Caco-2 (cell line): Measurements from ENCODE around the gene PPID. TPM values are rescaled to one million over a fixed set of nuclear protein-coding genes. Genes with fewer than 3 reads are reported as not detected.
"Not testable (repeated sequence)": the region's sequence is repeated elsewhere in the genome, so short reads cannot be mapped to it uniquely, and the experiment has no call there.

ENCODE experiments used
- BruUV-seq: library from RNA; stranded (reverse); fragments of 400-500 nt; replicated peaks from 2 replicates; lab custom pipeline; 2021; lab: Mats Ljungman, UMichigan
- CTCF ChIA-PET: fragments of 300-600 bp; sonication (Branson Sonifier 250); formaldehyde crosslinking; loops from one replicate; lab custom pipeline; 2022; ENCODE audit warnings: antibody characterized with exemption; lab: Charles Lee
- POLR2A ChIA-PET: fragments of 300-600 bp; sonication (Branson Sonifier 250); formaldehyde crosslinking; loops from one replicate; lab custom pipeline; 2022; ENCODE audit warnings: antibody characterized with exemption; lab: Charles Lee
- DNase-seq, 2 experiments: peaks; one replicate each; pipeline versions ENCODE4 v3.0.0 to v3.0.0-alpha.2; 2020 to 2022
- H3K27me3 ChIP-seq: replicated peaks from 2 replicates; pipeline ENCODE4 v1.6.0; 2011; ENCODE audit warnings: low read length; ENCODE audit not compliant: control insufficient read depth, insufficient read depth
- H3K36me3 ChIP-seq: 2 replicates; pipeline ENCODE4 v1.5.1; 2011; ENCODE audit warnings: low read length; ENCODE audit not compliant: control insufficient read depth, insufficient read depth
- H3K4me1 ChIP-seq: fragments of 250-450 bp; sonication (Bioruptor Pico); 2 replicates; pipeline ENCODE4 v1.5.1; 2020; ENCODE audit warnings: mild to moderate bottlenecking
- H3K4me3 ChIP-seq: 2 replicates; pipeline ENCODE4 v1.5.1; 2011; ENCODE audit warnings: low read depth, mild to moderate bottlenecking, control low read depth, low read length
- H3K9me3 ChIP-seq: fragments of 250-450 bp; sonication (Bioruptor Pico); 2 replicates; pipeline ENCODE4 v1.5.1; 2020; ENCODE audit warnings: mild to moderate bottlenecking, moderate library complexity
- H3K27ac Mint-ChIP-seq: one replicate; pipeline ENCODE4 v1.8.0; 2022; ENCODE audit warnings: mixed read lengths; ENCODE audit not compliant: unreplicated experiment
- H3K27me3 Mint-ChIP-seq: one replicate; pipeline ENCODE4 v1.8.0; 2022; ENCODE audit warnings: mixed read lengths; ENCODE audit not compliant: insufficient read depth, unreplicated experiment
- H3K36me3 Mint-ChIP-seq: one replicate; pipeline ENCODE4 v1.8.0; 2022; ENCODE audit warnings: mild to moderate bottlenecking, mixed read lengths; ENCODE audit not compliant: insufficient read depth, unreplicated experiment
- H3K4me1 Mint-ChIP-seq: one replicate; pipeline ENCODE4 v1.8.0; 2022; ENCODE audit warnings: low read depth, mixed read lengths; ENCODE audit not compliant: unreplicated experiment
- H3K4me3 Mint-ChIP-seq: one replicate; pipeline ENCODE4 v1.8.0; 2022; ENCODE audit warnings: mild to moderate bottlenecking, moderate library complexity, mixed read lengths; ENCODE audit not compliant: unreplicated experiment
- H3K9me3 Mint-ChIP-seq: one replicate; pipeline ENCODE4 v1.8.0; 2022; ENCODE audit warnings: mixed read lengths; ENCODE audit not compliant: unreplicated experiment
- intact Hi-C: fragments of 100-400 bp; cut with micrococcal nuclease; formaldehyde crosslinking; loops from one replicate; pipeline ENCODE4 v1.10.0; 2022; ENCODE audit not compliant: unreplicated experiment
- total RNA-seq: library from RNA; stranded (reverse); gene quantifications from 2 replicates; pipeline ENCODE4 v1.2.3, GENCODE V29; 2022
- TF ChIP-seq, protein P1 (sequence below), 2 experiments: fragments of 200-600 bp in 1 of 2; IDR thresholded peaks; 1 replicate in 1 of 2; 2 replicates in 1 of 2; pipeline versions ENCODE4 v1.5.1 to v1.8.0; 2011 to 2022; ENCODE audit warnings: antibody characterized with exemption in 1 of 2, control low read depth in 1 of 2, inconsistent platforms in 1 of 2, low read depth in 1 of 2, low read length in 1 of 2, mild to moderate bottlenecking in 1 of 2, moderate library complexity in 1 of 2; ENCODE audit not compliant: insufficient read depth in 1 of 2, severe bottlenecking in 1 of 2, unreplicated experiment in 1 of 2

The PPID gene
- total RNA-seq, 1 experiment from 2014 or later = 50.9 TPM

DNA sequence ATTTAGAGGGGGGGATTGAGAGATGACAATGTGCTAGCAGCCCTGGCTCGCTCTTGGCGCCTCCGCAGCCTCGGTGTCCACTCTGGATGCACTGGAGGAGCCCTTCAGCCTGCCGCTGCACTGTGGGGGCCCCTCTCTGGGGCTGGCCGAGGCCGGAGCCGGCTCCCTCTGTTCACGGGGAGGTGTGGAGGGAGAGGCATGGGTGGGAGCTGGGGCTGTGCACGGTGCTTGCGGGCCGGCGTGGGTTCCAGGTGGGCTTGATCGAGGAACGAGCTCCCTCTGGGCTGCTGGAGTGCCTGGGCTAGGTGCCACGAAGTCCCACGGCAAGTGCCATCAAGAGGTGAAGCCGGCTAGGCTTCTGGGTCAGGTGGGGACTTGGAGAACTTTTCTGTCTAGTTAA lies 58.4 kb downstream of the PPID start:
- TF ChIP-seq, protein P1, sequence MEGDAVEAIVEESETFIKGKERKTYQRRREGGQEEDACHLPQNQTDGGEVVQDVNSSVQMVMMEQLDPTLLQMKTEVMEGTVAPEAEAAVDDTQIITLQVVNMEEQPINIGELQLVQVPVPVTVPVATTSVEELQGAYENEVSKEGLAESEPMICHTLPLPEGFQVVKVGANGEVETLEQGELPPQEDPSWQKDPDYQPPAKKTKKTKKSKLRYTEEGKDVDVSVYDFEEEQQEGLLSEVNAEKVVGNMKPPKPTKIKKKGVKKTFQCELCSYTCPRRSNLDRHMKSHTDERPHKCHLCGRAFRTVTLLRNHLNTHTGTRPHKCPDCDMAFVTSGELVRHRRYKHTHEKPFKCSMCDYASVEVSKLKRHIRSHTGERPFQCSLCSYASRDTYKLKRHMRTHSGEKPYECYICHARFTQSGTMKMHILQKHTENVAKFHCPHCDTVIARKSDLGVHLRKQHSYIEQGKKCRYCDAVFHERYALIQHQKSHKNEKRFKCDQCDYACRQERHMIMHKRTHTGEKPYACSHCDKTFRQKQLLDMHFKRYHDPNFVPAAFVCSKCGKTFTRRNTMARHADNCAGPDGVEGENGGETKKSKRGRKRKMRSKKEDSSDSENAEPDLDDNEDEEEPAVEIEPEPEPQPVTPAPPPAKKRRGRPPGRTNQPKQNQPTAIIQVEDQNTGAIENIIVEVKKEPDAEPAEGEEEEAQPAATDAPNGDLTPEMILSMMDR (IDR thresholded peaks at IDR 0.05; ENCODE audit: insufficient read depth in 1 of 2, low read depth in 1 of 2, low read length in 1 of 2, severe bottlenecking in 1 of 2, unreplicated experiment in 1 of 2) = no peak
- H3K9me3 Mint-ChIP-seq = no peaks in the 10 kb centered on the region
- no TSS peak for BruUV-seq
- no peak overlapping the region for H3K4me3 Mint-ChIP-seq
- H3K27me3 Mint-ChIP-seq = no peaks in the 10 kb centered on the region
- no peaks in the 10 kb centered on the region for H3K9me3 ChIP-seq
- no peaks in the 10 kb centered on the region for H3K27me3 ChIP-seq
- H3K4me1 ChIP-seq = no peaks in the 10 kb centered on the region
- peaks cover 7% of the 10 kb centered on the region for H3K4me1 Mint-ChIP-seq
- H3K4me3 ChIP-seq = no peak overlapping the region
- peaks cover 11% of the 10 kb centered on the region for H3K36me3 Mint-ChIP-seq
- H3K27ac Mint-ChIP-seq = no peak overlapping the region
- POLR2A ChIA-PET = no interaction called here
- intact Hi-C loops = no loop called here
- no peak for DNase-seq
- CTCF ChIA-PET = no interaction called here
- no peaks in the 10 kb centered on the region for H3K36me3 ChIP-seq

DNA sequence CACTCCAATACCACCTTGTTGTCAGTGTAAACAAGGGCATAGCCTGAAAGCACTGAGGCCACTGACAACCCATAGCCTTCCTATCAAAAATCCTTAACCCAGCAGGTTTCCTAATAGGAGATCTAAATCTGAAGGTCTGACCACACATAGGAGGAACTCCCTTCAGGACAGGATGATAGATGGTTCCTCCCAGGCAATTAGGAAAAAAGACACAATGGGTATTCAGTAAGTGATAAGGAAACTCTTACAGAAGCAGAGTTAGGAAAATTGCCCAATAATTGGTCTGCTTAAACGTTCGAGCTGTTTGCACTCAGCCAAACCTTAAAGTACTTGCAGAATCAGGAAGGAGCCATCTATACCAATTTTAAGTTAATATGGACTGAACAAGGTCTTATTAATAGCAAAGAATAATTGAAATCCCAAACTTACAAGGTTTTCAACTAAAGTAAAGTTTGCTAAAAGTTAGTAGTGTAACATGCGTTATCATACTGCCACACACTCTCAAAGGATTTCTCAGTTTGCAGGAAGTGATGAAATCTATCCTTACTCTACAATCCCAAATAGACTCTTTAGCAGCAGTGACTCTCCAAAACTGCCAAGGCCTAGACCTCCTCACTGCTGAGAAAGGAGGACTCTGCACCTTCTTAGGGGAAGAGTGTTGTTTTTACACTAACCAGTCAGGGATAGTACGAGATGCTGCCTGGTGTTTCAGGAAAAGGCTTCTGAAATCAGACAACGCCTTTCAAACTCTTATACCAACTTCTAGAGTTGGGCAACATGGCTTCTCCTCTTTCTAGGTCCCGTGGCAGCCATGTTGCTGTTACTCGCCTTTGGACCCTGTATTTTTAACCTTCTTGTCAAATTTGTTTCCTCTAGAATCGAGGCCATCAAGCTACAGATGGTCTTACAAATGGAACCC lies 59.2 kb downstream of the PPID start:
- H3K27me3 ChIP-seq, H3K9me3 Mint-ChIP-seq, POLR2A ChIA-PET, DNase-seq, H3K36me3 ChIP-seq, H3K9me3 ChIP-seq, BruUV-seq, H3K27ac Mint-ChIP-seq, CTCF ChIA-PET, H3K4me3 ChIP-seq, H3K4me1 Mint-ChIP-seq, H3K4me1 ChIP-seq, H3K27me3 Mint-ChIP-seq, H3K4me3 Mint-ChIP-seq, intact Hi-C loops: not testable (repeated sequence)
- H3K36me3 Mint-ChIP-seq = peaks cover 11% of the 10 kb centered on the region

DNA sequence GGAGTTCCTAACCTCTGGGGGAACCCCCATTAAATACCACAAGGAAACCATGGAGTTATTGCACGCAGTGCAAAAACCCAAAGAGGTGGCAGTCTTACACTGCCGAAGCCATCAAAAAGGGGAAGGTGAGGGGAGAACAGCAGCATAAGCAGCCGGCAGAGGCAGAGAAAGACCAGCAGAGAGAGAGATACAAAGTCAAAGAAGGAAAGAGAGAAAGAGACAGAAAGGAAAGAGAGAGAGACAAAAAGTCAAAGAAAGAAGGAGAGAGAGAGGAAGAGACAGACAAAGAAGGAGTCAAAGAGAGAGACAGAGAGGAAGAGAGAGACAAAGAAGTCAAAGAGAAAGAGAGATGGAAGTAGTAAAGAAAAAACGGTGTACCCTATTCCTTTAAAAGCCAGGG lies 59.9 kb downstream of the PPID start:
- peaks cover 11% of the 10 kb centered on the region for H3K36me3 Mint-ChIP-seq
- DNase-seq, H3K9me3 ChIP-seq, intact Hi-C loops, POLR2A ChIA-PET, H3K36me3 ChIP-seq, BruUV-seq, H3K27me3 ChIP-seq, CTCF ChIA-PET, H3K4me3 ChIP-seq, H3K4me1 ChIP-seq, H3K27ac Mint-ChIP-seq, H3K9me3 Mint-ChIP-seq, H3K27me3 Mint-ChIP-seq, H3K4me1 Mint-ChIP-seq, H3K4me3 Mint-ChIP-seq: not testable (repeated sequence)

Other genes with a start within 250 kb of the PPID start
- not detected in 2 replicates for gene RXFP1, start 201.5 kb downstream of the PPID start, total RNA-seq
- gene C4orf46, start 51.5 kb downstream of the PPID start, total RNA-seq = 16.7 and 17.4 TPM in 2 replicates
- gene ETFDH, start 51.1 kb downstream of the PPID start, total RNA-seq = 5.8 and 6.4 TPM in 2 replicates
- 12.4 and 15.8 TPM in 2 replicates for gene FNIP2, start 45.6 kb upstream of the PPID start, total RNA-seq